Keratinocyte (primary cell): ENCODE data around the gene FGF8. TPM values are rescaled to one million over a fixed set of nuclear protein-coding genes. Genes with fewer than 3 reads are reported as not detected.

Experiments
- DNase-seq: peaks from one replicate; pipeline ENCODE4 v3.0.0-alpha.2; 2011; ENCODE audit warnings: low read depth, missing footprints, low spot score
- FAIRE-seq: peaks from 2 replicates; lab custom pipeline; 2011; peaks lifted over from hg19 to GRCh38; lab: Jason Lieb, UNC
- H2AFZ ChIP-seq: 2 replicates; pipeline ENCODE4 v1.6.0; 2012; ENCODE audit warnings: low read length, control low read depth, inconsistent platforms; ENCODE audit not compliant: control insufficient read depth
- H3K27ac ChIP-seq: 2 replicates; pipeline ENCODE4 v1.5.1; 2011; ENCODE audit warnings: low read length; ENCODE audit not compliant: control insufficient read depth, insufficient read depth
- H3K27me3 ChIP-seq: 3 replicates; pipeline ENCODE4 v1.6.0; 2011; ENCODE audit warnings: low read length; ENCODE audit not compliant: control insufficient read depth, insufficient read depth; ENCODE audit errors: extremely low read depth
- H3K36me3 ChIP-seq, 2 experiments: 2 replicates in 1 of 2; 3 replicates in 1 of 2; pipeline ENCODE4 v1.5.1; 2011; ENCODE audit warnings: low read length in 2 of 2, mild to moderate bottlenecking in 1 of 2; ENCODE audit not compliant: control insufficient read depth in 2 of 2, insufficient read depth in 2 of 2; ENCODE audit errors: extremely low read depth in 1 of 2
- H3K4me1 ChIP-seq: 3 replicates; pipeline ENCODE4 v1.5.1; 2011; ENCODE audit warnings: low read length; ENCODE audit not compliant: control insufficient read depth, insufficient read depth; ENCODE audit errors: extremely low read depth
- H3K4me2 ChIP-seq: 3 replicates; pipeline ENCODE4 v1.6.0; 2011; ENCODE audit warnings: low read depth, low read length; ENCODE audit not compliant: control insufficient read depth, insufficient read depth; ENCODE audit errors: extremely low read depth
- H3K4me3 ChIP-seq, 3 experiments: fragments of 200-600 bp in 1 of 3; sonication (generic) in 1 of 3; 2 replicates in 2 of 3; 3 replicates in 1 of 3; pipeline ENCODE4 v1.5.1; 2011 to 2016; ENCODE audit warnings: low read length in 3 of 3, mild to moderate bottlenecking in 3 of 3, control low read depth in 2 of 3, inconsistent platforms in 1 of 3, low read depth in 1 of 3, mixed read lengths in 1 of 3, mixed run types in 1 of 3, moderate library complexity in 1 of 3; ENCODE audit not compliant: control insufficient read depth in 2 of 3, insufficient read depth in 2 of 3; ENCODE audit errors: extremely low read depth in 1 of 3
- H3K79me2 ChIP-seq: 2 replicates; pipeline ENCODE4 v1.6.0; 2012; ENCODE audit warnings: low read length; ENCODE audit not compliant: control insufficient read depth, insufficient read depth
- H3K9ac ChIP-seq: 3 replicates; pipeline ENCODE4 v1.6.0; 2011; ENCODE audit warnings: low read length; ENCODE audit not compliant: control insufficient read depth, insufficient read depth; ENCODE audit errors: extremely low read depth
- H3K9me1 ChIP-seq: 3 replicates; pipeline ENCODE4 v1.6.0; 2011; ENCODE audit warnings: low read length; ENCODE audit not compliant: control insufficient read depth, insufficient read depth; ENCODE audit errors: extremely low read depth
- H3K9me3 ChIP-seq: 2 replicates; pipeline ENCODE4 v1.5.1; 2012; ENCODE audit warnings: low read depth, low read length; ENCODE audit not compliant: control insufficient read depth
- H4K20me1 ChIP-seq: 3 replicates; pipeline ENCODE4 v1.6.0; 2011; ENCODE audit warnings: low read length; ENCODE audit not compliant: control insufficient read depth, insufficient read depth; ENCODE audit errors: extremely low read depth
- CTCF ChIP-seq, 3 experiments: IDR thresholded peaks in 1 of 3; conservative IDR thresholded peaks in 1 of 3; optimal IDR thresholded peaks in 1 of 3; 2 replicates in 2 of 3; 3 replicates in 1 of 3; pipeline versions ENCODE3 to v1.5.1; 2011; ENCODE audit warnings: low read length in 3 of 3, mild to moderate bottlenecking in 3 of 3, moderate library complexity in 2 of 3, control low read depth in 1 of 3, inconsistent platforms in 1 of 3; ENCODE audit not compliant: insufficient read depth in 2 of 3; ENCODE audit errors: extremely low read depth in 1 of 3
- EZH2 ChIP-seq: IDR thresholded peaks from one replicate; pipeline ENCODE4 v1.6.1; 2012; ENCODE audit warnings: inconsistent platforms, mild to moderate bottlenecking, low read length, moderate library complexity
- dilution Hi-C: fragments of 300-500 bp; cut with MboI; formaldehyde crosslinking; loops from one replicate; pipeline ENCODE4 v1.7.0; 2020; ENCODE audit warnings: low sequenced_read_pairs; ENCODE audit not compliant: extremely low pct_ligation_motif_present
- polyA plus RNA-seq, 5 experiments: library from polyadenylated mRNA; depleted of rRNA in 3 of 5; stranded (reverse) in 3 of 5; stranded (forward) in 1 of 5; unstranded in 1 of 5; fragments of >200 nt; gene quantifications; 1 replicate in 1 of 5; 2 replicates in 3 of 5; 3 replicates in 1 of 5; pipeline versions ENCODE4 v1.2.1 to v1.2.3, GENCODE V29; 2011 to 2012; ENCODE audit warnings: missing spikeins in 2 of 5, low read depth in 1 of 5, low replicate concordance in 1 of 5

Gene FGF8
- polyA plus RNA-seq, 1 donor (not counting 4 experiments of a cell fraction or from before 2014, with no cell fraction given): not detected

- H3K27me3 ChIP-seq: no peaks in the 10 kb centered on the region
- H3K9ac ChIP-seq: peak overlapping the region; percentile 97
- no peak for FAIRE-seq
- H3K9me1 ChIP-seq: peaks cover 2% of the 10 kb centered on the region
- peaks cover 22% of the 10 kb centered on the region for H3K4me1 ChIP-seq
- peak overlapping the region; percentile 88 for H3K4me2 ChIP-seq
- H3K4me3 ChIP-seq: peak overlapping the region; percentile 83 to 92 (median 90)
- peaks cover 26% of the 10 kb centered on the region for H4K20me1 ChIP-seq
- DNase-seq: no peak
- no peaks in the 10 kb centered on the region for H3K9me3 ChIP-seq
- dilution Hi-C loops: no loop called here
- H3K79me2 ChIP-seq: peaks cover 69% of the 10 kb centered on the region
- H3K36me3 ChIP-seq: peaks cover 1 to 10% of the 10 kb centered on the region in 2 experiments
- peak overlapping the region; percentile 97 for H3K27ac ChIP-seq
- no peak overlapping the region for H2AFZ ChIP-seq
- TF ChIP-seq EZH2 (no peak), CTCF (optimal IDR thresholded peaks at IDR 0.05 in 1 of 3, IDR thresholded peaks at IDR 0.05 in 1 of 3, conservative IDR thresholded peaks at IDR 0.05 in 1 of 3; ENCODE audit: extremely low read depth in 1 of 3, insufficient read depth in 2 of 3, low read length in 3 of 3) (no peak)
Measured at GRCh38 chr10:101816376-101816775, 40.5 kb upstream of the FGF8 start.

DNA sequence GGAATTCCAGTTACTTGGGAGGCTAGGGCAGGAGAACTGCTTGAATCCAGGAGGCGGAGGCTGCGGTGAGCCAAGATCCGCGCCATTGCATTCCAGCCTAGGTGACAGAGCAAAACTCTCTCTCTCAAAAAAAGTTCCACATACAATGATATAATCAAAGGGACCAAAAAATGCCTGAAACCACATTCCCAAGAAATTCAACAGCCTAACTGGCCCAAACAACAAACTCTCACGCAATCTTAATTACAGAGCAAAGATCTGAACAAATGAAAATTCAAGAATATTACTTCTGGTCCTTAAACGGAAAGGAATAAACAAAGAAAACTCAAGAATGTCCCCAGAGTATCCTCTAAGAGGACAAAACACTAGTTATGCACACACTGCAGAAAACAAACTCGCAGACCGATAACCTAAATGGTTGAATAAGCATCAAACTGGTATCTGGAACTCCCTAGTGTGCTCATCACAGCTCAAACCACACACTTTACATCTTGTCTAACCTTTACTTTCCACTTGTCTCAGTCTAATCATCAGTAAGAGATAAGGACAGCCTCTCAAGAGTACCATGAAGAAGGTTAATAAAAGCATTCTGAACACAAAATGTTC, 38.7 kb upstream of the FGF8 start:
- Histone ChIP-seq H3K79me2 (peaks cover 81% of the 10 kb centered on the region), H3K9me3 (no peaks in the 10 kb centered on the region), H4K20me1 (peaks cover 26% of the 10 kb centered on the region), H3K9ac (peak overlapping the region; percentile 16), H2AFZ (no peak overlapping the region), H3K4me1 (peaks cover 22% of the 10 kb centered on the region), H3K4me2 (peak overlapping the region; percentile 88), H3K4me3 (peak overlapping the region; percentile 83 to 92 (median 90)), H3K27me3 (no peaks in the 10 kb centered on the region), H3K36me3 (peaks cover 11 to 12% of the 10 kb centered on the region in 2 experiments), H3K9me1 (peaks cover 2% of the 10 kb centered on the region), H3K27ac (no peak overlapping the region)
- FAIRE-seq (no peak), DNase-seq (no peak)
- dilution Hi-C loops: no loop called here
- no peak for TF ChIP-seq CTCF (optimal IDR thresholded peaks at IDR 0.05 in 1 of 3, IDR thresholded peaks at IDR 0.05 in 1 of 3, conservative IDR thresholded peaks at IDR 0.05 in 1 of 3; ENCODE audit: extremely low read depth in 1 of 3, insufficient read depth in 2 of 3, low read length in 3 of 3)
- TF ChIP-seq EZH2: no peak
